H1 (cell line): ENCODE measurements around the gene TYW1B. TPM values are rescaled to one million over a fixed set of nuclear protein-coding genes. Genes with fewer than 3 reads are reported as not detected.
"Not testable (repeated sequence)": the region's sequence is repeated elsewhere in the genome, so short reads cannot be mapped to it uniquely, and the experiment has no call there.

Experiments
- CTCF ChIA-PET: fragments of 300-600 bp; sonication (Branson Sonifier 250); formaldehyde crosslinking; loops from one replicate; lab custom pipeline; 2021; ENCODE audit not compliant: partially characterized antibody; lab: Charles Lee
- POLR2A ChIA-PET: fragments of 300-600 bp; sonication (Branson Sonifier 250); formaldehyde crosslinking; loops from one replicate; lab custom pipeline; 2021; ENCODE audit warnings: inconsistent platforms; ENCODE audit not compliant: partially characterized antibody; lab: Charles Lee
- DNase-seq, 2 experiments: peaks; one replicate each; pipeline versions ENCODE4 v3.0.0 to v3.0.0-alpha.2; 2010 to 2022; ENCODE audit warnings: low spot score in 2 of 2, low read depth in 1 of 2, mixed read lengths in 1 of 2
- FAIRE-seq: peaks from 2 replicates; lab custom pipeline; 2011; peaks lifted over from hg19 to GRCh38; lab: Jason Lieb, UNC
- H2AFZ ChIP-seq: 2 replicates; pipeline ENCODE4 v1.8.1; 2012; ENCODE audit warnings: low read length, inconsistent platforms
- H2AK5ac ChIP-seq: 2 replicates; pipeline ENCODE4 v1.6.1; 2013; ENCODE audit warnings: low read depth, low read length
- H2BK120ac ChIP-seq: replicated peaks from 2 replicates; pipeline ENCODE3; 2013; ENCODE audit warnings: low read depth, low read length, inconsistent platforms
- H2BK12ac ChIP-seq: 2 replicates; pipeline ENCODE4 v1.6.1; 2013; ENCODE audit warnings: low read depth, low read length
- H2BK15ac ChIP-seq: 2 replicates; pipeline ENCODE4 v1.6.1; 2013; ENCODE audit warnings: low read length
- H2BK20ac ChIP-seq: 2 replicates; pipeline ENCODE4 v1.6.1; 2013; ENCODE audit warnings: low read length
- H2BK5ac ChIP-seq: 2 replicates; pipeline ENCODE4 v1.6.1; 2013; ENCODE audit warnings: low read depth, low read length
- H3K14ac ChIP-seq: 2 replicates; pipeline ENCODE4 v1.6.1; 2013; ENCODE audit warnings: inconsistent platforms; ENCODE audit not compliant: insufficient read length
- H3K18ac ChIP-seq: 2 replicates; pipeline ENCODE4 v1.6.1; 2013; ENCODE audit warnings: low read length; ENCODE audit errors: extremely low read depth
- H3K23ac ChIP-seq: 2 replicates; pipeline ENCODE4 v1.6.1; 2013; ENCODE audit warnings: inconsistent platforms; ENCODE audit not compliant: insufficient read length
- H3K23me2 ChIP-seq: 2 replicates; pipeline ENCODE4 v1.6.1; 2013; ENCODE audit warnings: low read depth, low read length
- H3K27ac ChIP-seq: 2 replicates; pipeline ENCODE4 v1.6.1; 2011; ENCODE audit warnings: low read depth, low read length, inconsistent platforms
- H3K27me3 ChIP-seq, 4 experiments: replicated peaks in 1 of 4; 1 replicate in 1 of 4; 2 replicates in 3 of 4; pipeline versions ENCODE4 v1.6.1 to v1.8.1; 2011 to 2013; ENCODE audit warnings: low read length in 3 of 4, mild to moderate bottlenecking in 3 of 4, inconsistent platforms in 2 of 4, mixed read lengths in 2 of 4, moderate library complexity in 1 of 4; ENCODE audit not compliant: control insufficient read depth in 3 of 4, insufficient read depth in 3 of 4; ENCODE audit errors: extremely low read depth in 1 of 4
- H3K36me3 ChIP-seq, 4 experiments: 2 replicates each; pipeline versions ENCODE4 v1.6.1 to v1.8.1; 2011 to 2013; ENCODE audit warnings: mild to moderate bottlenecking in 4 of 4, low read length in 3 of 4, moderate library complexity in 2 of 4, control low read depth in 1 of 4, inconsistent platforms in 1 of 4; ENCODE audit not compliant: insufficient read depth in 4 of 4, control insufficient read depth in 2 of 4
- H3K4ac ChIP-seq: replicated peaks from 2 replicates; pipeline ENCODE3; 2013; ENCODE audit warnings: low read length, low read depth, mixed read lengths, inconsistent platforms; ENCODE audit not compliant: insufficient read length
- H3K4me1 ChIP-seq, 4 experiments: replicated peaks in 1 of 4; 1 replicate in 1 of 4; 2 replicates in 3 of 4; pipeline versions ENCODE4 v1.6.1 to v1.8.1; 2011 to 2013; ENCODE audit warnings: low read length in 3 of 4, inconsistent platforms in 2 of 4, mixed read lengths in 1 of 4; ENCODE audit not compliant: insufficient read depth in 4 of 4, control insufficient read depth in 3 of 4
- H3K4me2 ChIP-seq, 2 experiments: 2 replicates each; pipeline versions ENCODE4 v1.6.1 to v1.8.1; 2011 to 2013; ENCODE audit warnings: low read depth in 2 of 2, low read length in 2 of 2, control low read depth in 1 of 2, inconsistent platforms in 1 of 2, mild to moderate bottlenecking in 1 of 2; ENCODE audit not compliant: insufficient read depth in 1 of 2
- H3K4me3 ChIP-seq, 4 experiments: fragments of 200-600, 300-600 bp in 1 of 4; sonication (generic), shearing (Covaris generic), sonication (Bioruptor Twin) in 1 of 4; 2 replicates each; pipeline versions ENCODE4 v1.5.1 to v1.8.1; 2011 to 2016; ENCODE audit warnings: low read length in 4 of 4, low read depth in 3 of 4, control low read depth in 2 of 4, inconsistent platforms in 2 of 4, mild to moderate bottlenecking in 2 of 4, mixed read lengths in 1 of 4, moderate library complexity in 1 of 4; ENCODE audit not compliant: insufficient read depth in 2 of 4; ENCODE audit errors: extremely low read depth in 1 of 4
- H3K56ac ChIP-seq: replicated peaks from 2 replicates; pipeline ENCODE3; 2013; ENCODE audit warnings: low read depth, mild to moderate bottlenecking, mixed read lengths, low read length, inconsistent platforms; ENCODE audit not compliant: insufficient read length
- H3K79me1 ChIP-seq: 2 replicates; pipeline ENCODE4 v1.6.1; 2013; ENCODE audit warnings: low read depth, low read length, control low read depth
- H3K79me2 ChIP-seq, 2 experiments: 2 replicates each; pipeline versions ENCODE4 v1.6.1 to v1.8.1; 2012 to 2013; ENCODE audit warnings: low read length in 2 of 2, mild to moderate bottlenecking in 2 of 2, inconsistent platforms in 1 of 2; ENCODE audit not compliant: insufficient read depth in 2 of 2, control insufficient read depth in 1 of 2
- H3K9ac ChIP-seq, 4 experiments: replicated peaks in 1 of 4; 1 replicate in 1 of 4; 2 replicates in 3 of 4; pipeline versions ENCODE4 v1.6.1 to v1.8.1; 2011 to 2013; ENCODE audit warnings: low read depth in 3 of 4, low read length in 3 of 4, control low read depth in 2 of 4, mild to moderate bottlenecking in 2 of 4, moderate library complexity in 2 of 4, inconsistent platforms in 1 of 4; ENCODE audit errors: extremely low read depth in 1 of 4
- H3K9me3 ChIP-seq, 2 experiments: 2 replicates each; pipeline versions ENCODE4 v1.6.1 to v1.8.1; 2012 to 2013; ENCODE audit warnings: mild to moderate bottlenecking in 2 of 2, moderate library complexity in 2 of 2, control low read depth in 1 of 2, inconsistent platforms in 1 of 2, low read depth in 1 of 2, low read length in 1 of 2, mixed read lengths in 1 of 2; ENCODE audit not compliant: insufficient read depth in 2 of 2
- H4K20me1 ChIP-seq, 2 experiments: replicated peaks in 1 of 2; 2 replicates each; pipeline versions ENCODE3 to v1.8.1; 2011 to 2013; ENCODE audit warnings: inconsistent platforms in 2 of 2, low read length in 2 of 2, mild to moderate bottlenecking in 1 of 2; ENCODE audit not compliant: insufficient read depth in 2 of 2, control insufficient read depth in 1 of 2
- H4K5ac ChIP-seq: 2 replicates; pipeline ENCODE4 v1.6.1; 2013; ENCODE audit warnings: low read length, low read depth, mixed read lengths, inconsistent platforms; ENCODE audit not compliant: insufficient read length
- H4K8ac ChIP-seq: 2 replicates; pipeline ENCODE4 v1.8.0; 2013; ENCODE audit warnings: mild to moderate bottlenecking, moderate library complexity, low read length, inconsistent platforms; ENCODE audit not compliant: insufficient read depth; ENCODE audit errors: extremely low read depth
- H4K91ac ChIP-seq: replicated peaks from 2 replicates; pipeline ENCODE3; 2013; ENCODE audit warnings: low read length, mixed read lengths, inconsistent platforms; ENCODE audit not compliant: insufficient read length
- CTCF ChIP-seq, 3 experiments: IDR thresholded peaks; 1 replicate in 2 of 3; 2 replicates in 1 of 3; pipeline versions ENCODE4 v1.5.1 to v1.6.1; 2011; ENCODE audit warnings: low read length in 3 of 3, mild to moderate bottlenecking in 3 of 3, inconsistent platforms in 2 of 3, low read depth in 1 of 3, moderate library complexity in 1 of 3; ENCODE audit not compliant: insufficient read depth in 1 of 3; ENCODE audit errors: control extremely low read depth in 1 of 3
- RAD21 ChIP-seq, 2 experiments: IDR thresholded peaks in 1 of 2; conservative IDR thresholded peaks in 1 of 2; 2 replicates each; pipeline ENCODE4 v1.6.1; 2011; ENCODE audit warnings: low read depth in 2 of 2, low read length in 2 of 2, improper control_type of control experiment in 1 of 2, inconsistent platforms in 1 of 2, mild to moderate bottlenecking in 1 of 2, moderate library complexity in 1 of 2
- WGBS, 2 experiments: shearing (Covaris generic) in 1 of 2; methylation state at CpG; one replicate each; pipeline versions ENCODE4 v1.1.6 to v1.1.7; 2013 to 2015; ENCODE audit warnings: low lambda C conversion rate in 2 of 2, mixed read lengths in 2 of 2, inconsistent platforms in 1 of 2, low coverage in 1 of 2, missing lambda C conversion rate in 1 of 2; ENCODE audit not compliant: insufficient replicate concordance in 2 of 2, insufficient coverage in 1 of 2, insufficient read length in 1 of 2; ENCODE audit errors: extremely low coverage in 1 of 2, missing lambda C conversion rate in 1 of 2; 5-methylcytosine and 5-hydroxymethylcytosine counted together
- polyA plus RNA-seq, 7 experiments: library from polyadenylated mRNA; depleted of rRNA in 3 of 7; stranded (reverse) in 5 of 7; unstranded in 2 of 7; fragments of >200 nt in 5 of 7; fragments of 200-250 nt in 2 of 7; gene quantifications; 1 replicate in 5 of 7; 2 replicates in 1 of 7; 4 replicates in 1 of 7; pipeline versions ENCODE4 v1.2.1 to v1.2.3, GENCODE V29; 2011 to 2013; ENCODE audit warnings: missing spikeins in 2 of 7, mixed read lengths in 2 of 7
- total RNA-seq: library from RNA; stranded (reverse); fragmentation: NEBNext Ultra II Directional; extraction: Animal tissue kit (Norgen Biotek cat#: 25700); gene quantifications from 2 replicates; pipeline ENCODE4 v1.2.1, GENCODE V29; 2021

The TYW1B gene
- total and polyA plus RNA-seq, 2 of the 8 experiments (the other 6 are each of a cell fraction or from before 2014, with no cell fraction given), result 6.8 to 12.6 TPM

DNA sequence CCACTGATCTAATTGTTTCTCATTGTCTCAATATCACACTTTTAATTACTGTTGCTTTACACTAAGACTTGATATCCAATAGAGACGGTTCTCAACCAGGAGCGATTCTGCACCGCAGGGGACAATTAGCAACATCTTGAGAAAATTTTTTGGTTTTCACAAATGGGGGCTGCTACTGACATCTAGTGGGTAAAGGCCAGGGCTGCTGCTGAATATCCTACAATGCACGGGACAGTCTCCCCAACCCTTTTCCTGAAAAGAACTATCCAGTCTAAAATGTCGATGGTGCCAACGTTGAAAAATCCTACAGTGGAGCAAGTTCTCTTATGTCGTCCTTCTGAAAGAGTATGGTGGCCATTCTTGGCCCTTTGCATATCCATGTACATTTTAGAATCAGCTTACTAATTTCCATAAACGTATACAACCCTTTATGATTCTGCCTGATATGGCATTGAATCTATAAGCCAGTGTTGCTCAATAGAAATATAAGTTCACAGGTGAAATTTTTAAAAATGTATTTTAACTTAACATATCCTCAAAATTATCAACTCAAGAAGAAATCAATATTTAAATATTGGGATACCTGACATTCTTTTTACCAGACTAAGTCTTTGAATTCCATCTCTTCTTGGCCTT lies 192.6 kb downstream of the TYW1B start:
- H3K23ac ChIP-seq, H4K5ac ChIP-seq, H2BK12ac ChIP-seq, H2BK20ac ChIP-seq, H3K27ac ChIP-seq, H4K91ac ChIP-seq, H3K23me2 ChIP-seq, H2BK120ac ChIP-seq, H3K27me3 ChIP-seq, DNase-seq, H3K9me3 ChIP-seq, H2AK5ac ChIP-seq, H3K4me3 ChIP-seq, H3K14ac ChIP-seq, H3K4me1 ChIP-seq, H3K56ac ChIP-seq, H2AFZ ChIP-seq, H2BK5ac ChIP-seq, H3K9ac ChIP-seq, H3K4ac ChIP-seq, H4K8ac ChIP-seq, H3K18ac ChIP-seq, H3K79me1 ChIP-seq, H3K36me3 ChIP-seq, H2BK15ac ChIP-seq, H3K79me2 ChIP-seq, H4K20me1 ChIP-seq, POLR2A ChIA-PET, H3K4me2 ChIP-seq: not testable (repeated sequence)
- 34% methylated on average over 8 of the region's 8 CpGs; no CpG with 5 or more reads in 1 of the 2 experiments for WGBS, 2 experiments
- peak in 1 of 3 experiments; percentile 30; a peak in 1 of 4 replicates for TF ChIP-seq CTCF (IDR thresholded peaks at IDR 0.05; ENCODE audit: control extremely low read depth in 1 of 3, insufficient read depth in 1 of 3, low read depth in 1 of 3, low read length in 3 of 3)
- TF ChIP-seq RAD21 (IDR thresholded peaks at IDR 0.05 in 1 of 2, conservative IDR thresholded peaks at IDR 0.05 in 1 of 2; ENCODE audit: low read depth in 2 of 2, low read length in 2 of 2), result peak; percentile 51 to 52
- FAIRE-seq, result peak; percentile 98
- CTCF ChIA-PET, result interaction anchor here (0.6 to 1.1 kb wide), 2 partner anchors 13 to 91 kb away, joined by 3 to 4 read pairs; no protein-coding TSS in a partner anchor
